ENCODE measurements around the gene SUDS3.

DNA sequence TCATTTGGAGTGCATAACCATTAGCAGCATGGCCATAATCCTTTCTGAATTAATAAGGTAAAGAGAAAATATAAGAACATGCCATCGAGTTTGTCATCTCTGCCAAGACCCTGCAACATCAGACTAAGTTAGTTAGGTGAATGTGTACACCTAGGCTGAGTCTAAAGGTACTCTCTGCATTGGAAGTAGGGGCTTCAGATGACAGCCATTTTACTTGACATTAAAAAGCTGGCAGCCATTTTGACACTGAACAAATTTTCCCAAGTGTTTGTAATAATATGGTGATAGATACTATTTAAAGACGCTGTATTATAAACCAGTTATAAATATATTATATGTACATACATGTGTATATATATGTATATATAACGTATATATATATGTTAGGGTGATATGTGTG, 79.0 kb downstream of the SUDS3 start:
- TF ChIP-seq CTCF (IDR thresholded peaks at IDR 0.05; ENCODE audit: insufficient read depth, low read depth, low read length) (no peak), EZH2 (IDR thresholded peaks at IDR 0.05; ENCODE audit: insufficient read depth, low read length) (no peak)

All from astrocyte (in vitro differentiated cells and primary cell).